Measurements from ENCODE around the gene GDF2. TPM values are rescaled to one million over a fixed set of nuclear protein-coding genes. Genes with fewer than 3 reads are reported as not detected.

Gene GDF2
- not detected for total RNA-seq
- long read RNA-seq = 0 reads

DNA sequence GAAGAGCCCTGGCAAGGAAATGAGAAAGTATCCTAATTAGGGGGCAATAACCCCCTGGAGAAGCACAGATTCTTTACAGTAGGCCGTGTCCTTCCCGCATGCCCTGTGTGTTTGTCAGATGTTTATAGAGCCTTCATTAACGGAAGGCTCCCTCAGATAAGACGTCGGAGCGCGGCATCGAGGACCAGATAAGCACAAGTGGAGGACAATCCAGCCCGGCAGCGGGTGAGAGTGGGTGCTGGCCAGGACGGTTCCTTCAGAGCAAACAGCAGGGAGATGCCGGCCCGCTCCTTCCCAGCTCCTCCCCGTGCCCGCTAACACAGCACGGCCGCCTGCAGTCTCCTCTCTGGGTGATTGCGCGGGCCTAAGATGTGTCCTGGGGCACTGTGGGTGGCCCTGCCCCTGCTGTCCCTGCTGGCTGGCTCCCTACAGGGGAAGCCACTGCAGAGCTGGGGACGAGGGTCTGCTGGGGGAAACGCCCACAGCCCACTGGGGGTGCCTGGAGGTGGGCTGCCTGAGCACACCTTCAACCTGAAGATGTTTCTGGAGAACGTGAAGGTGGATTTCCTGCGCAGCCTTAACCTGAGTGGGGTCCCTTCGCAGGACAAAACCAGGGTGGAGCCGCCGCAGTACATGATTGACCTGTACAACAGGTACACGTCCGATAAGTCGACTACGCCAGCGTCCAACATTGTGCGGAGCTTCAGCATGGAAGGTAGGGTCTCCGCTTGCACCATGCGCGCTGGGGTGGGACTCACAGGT is at the start of gene GDF2:
Gene GDF2 (plus strand): TSS at position 155 of the 762 bp plus-strand sequence. CDS start 215 bp downstream, at position 370.
- H3K27me3 ChIP-seq (ENCODE audit: low read depth) = peaks cover 8% of the 10 kb centered on the region
- no peaks in the 10 kb centered on the region for H3K4me1 ChIP-seq
- no peak within 1 kb of the TSS for H3K27ac ChIP-seq
- no peaks in the 10 kb centered on the region for H3K36me3 ChIP-seq
- TF ChIP-seq, protein P1, sequence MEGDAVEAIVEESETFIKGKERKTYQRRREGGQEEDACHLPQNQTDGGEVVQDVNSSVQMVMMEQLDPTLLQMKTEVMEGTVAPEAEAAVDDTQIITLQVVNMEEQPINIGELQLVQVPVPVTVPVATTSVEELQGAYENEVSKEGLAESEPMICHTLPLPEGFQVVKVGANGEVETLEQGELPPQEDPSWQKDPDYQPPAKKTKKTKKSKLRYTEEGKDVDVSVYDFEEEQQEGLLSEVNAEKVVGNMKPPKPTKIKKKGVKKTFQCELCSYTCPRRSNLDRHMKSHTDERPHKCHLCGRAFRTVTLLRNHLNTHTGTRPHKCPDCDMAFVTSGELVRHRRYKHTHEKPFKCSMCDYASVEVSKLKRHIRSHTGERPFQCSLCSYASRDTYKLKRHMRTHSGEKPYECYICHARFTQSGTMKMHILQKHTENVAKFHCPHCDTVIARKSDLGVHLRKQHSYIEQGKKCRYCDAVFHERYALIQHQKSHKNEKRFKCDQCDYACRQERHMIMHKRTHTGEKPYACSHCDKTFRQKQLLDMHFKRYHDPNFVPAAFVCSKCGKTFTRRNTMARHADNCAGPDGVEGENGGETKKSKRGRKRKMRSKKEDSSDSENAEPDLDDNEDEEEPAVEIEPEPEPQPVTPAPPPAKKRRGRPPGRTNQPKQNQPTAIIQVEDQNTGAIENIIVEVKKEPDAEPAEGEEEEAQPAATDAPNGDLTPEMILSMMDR (IDR thresholded peaks at IDR 0.05) = no peak
- ATAC-seq (peak in 1 of 2 donors; percentile 17), DNase-seq (no peak)
- H3K4me3 ChIP-seq = no peak within 1 kb of the TSS
- no peaks in the 10 kb centered on the region for H3K9me3 ChIP-seq
- intact Hi-C loops (cut with DNase I) = no loop called here

DNA sequence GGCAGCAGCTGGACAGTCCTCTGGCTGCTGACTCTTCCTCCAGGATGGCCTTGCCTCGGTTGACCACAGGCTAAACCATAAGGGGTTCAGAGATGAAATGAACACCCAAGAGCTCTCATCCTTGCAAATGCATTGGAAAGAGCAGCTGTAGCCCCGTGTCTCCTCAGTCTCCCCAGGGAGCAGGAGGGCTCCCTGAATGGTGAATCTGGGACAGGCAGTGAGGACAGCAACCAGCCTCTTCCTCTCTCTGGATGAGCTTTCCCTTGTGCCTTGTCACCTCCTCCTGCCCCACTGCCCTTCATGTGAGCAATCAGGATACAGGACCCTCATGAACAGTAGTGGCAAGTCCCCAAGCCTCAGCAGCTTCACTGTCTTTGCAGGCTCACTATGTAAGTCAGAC is 46.2 kb upstream of the GDF2 start:
- no peaks in the 10 kb centered on the region for H3K36me3 ChIP-seq
- H3K9me3 ChIP-seq = peaks cover 15% of the 10 kb centered on the region
- H3K27ac ChIP-seq = no peak overlapping the region
- TF ChIP-seq, protein P1 (IDR thresholded peaks at IDR 0.05) = no peak
- ATAC-seq = no peak
- no peak overlapping the region for H3K4me3 ChIP-seq
- intact Hi-C loops (cut with DNase I) = no loop called here
- DNase-seq = no peak
- H3K4me1 ChIP-seq = no peaks in the 10 kb centered on the region
- no peaks in the 10 kb centered on the region for H3K27me3 ChIP-seq (ENCODE audit: low read depth)

GRCh38 chr10:47276576-47277351 is 45.5 kb upstream of the GDF2 start:
- H3K36me3 ChIP-seq = no peaks in the 10 kb centered on the region
- TF ChIP-seq, protein P1 (IDR thresholded peaks at IDR 0.05) = no peak
- ATAC-seq = no peak

DNA sequence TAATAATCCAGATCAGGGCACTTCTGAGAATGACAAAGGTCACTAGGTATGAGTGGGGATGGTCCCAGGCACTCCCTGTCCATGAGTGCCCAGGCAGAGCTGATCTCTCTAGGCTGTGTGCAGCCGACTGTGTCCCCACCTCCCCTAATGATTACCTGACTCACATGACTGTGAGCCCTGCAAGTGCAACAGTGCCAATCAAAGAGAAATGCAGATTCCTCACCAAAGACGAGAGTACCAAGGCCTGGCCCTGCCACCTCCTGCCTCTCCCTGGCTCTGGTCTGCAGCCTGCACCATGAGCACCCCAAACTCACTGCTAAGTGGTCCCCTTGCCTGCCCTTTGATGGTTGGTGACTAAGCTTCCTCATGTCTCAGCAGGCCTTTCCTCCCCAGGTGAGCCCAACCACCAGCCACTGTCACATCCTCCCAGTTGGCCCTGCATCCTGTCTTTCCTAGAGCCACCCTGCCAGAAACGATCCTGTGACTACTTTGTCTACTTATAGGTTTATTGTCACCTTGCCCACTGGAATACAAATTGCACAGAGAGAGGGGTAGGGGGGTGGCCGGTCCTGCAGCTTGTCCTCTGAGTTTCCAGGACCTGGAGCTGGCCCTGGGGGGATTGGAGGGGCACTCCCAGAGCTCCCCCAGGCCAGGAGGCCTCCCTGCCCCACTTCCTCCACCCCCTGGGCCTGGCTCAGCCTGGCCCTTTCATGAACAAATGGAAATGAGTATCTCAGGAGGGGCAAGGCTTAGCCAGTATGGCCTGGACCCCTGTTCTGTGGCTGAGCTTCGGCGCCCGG is 44.7 kb upstream of the GDF2 start:
- intact Hi-C loops (cut with DNase I) = no loop called here

More at GRCh38 chr10:47276576-47277351, 45.5 kb upstream of the GDF2 start:
- Histone ChIP-seq H3K4me3 (no peak overlapping the region), H3K4me1 (no peaks in the 10 kb centered on the region), H3K27ac (no peak overlapping the region), H3K9me3 (peaks cover 15% of the 10 kb centered on the region), H3K27me3 (ENCODE audit: low read depth) (no peaks in the 10 kb centered on the region)
- DNase-seq = no peak
- intact Hi-C loops (cut with DNase I) = no loop called here

GRCh38 chr10:47278152-47278473 is 44.1 kb upstream of the GDF2 start:
- TF ChIP-seq, protein P1 (IDR thresholded peaks at IDR 0.05) = no peak
- Histone ChIP-seq H3K27me3 (ENCODE audit: low read depth) (no peaks in the 10 kb centered on the region), H3K9me3 (peaks cover 2% of the 10 kb centered on the region), H3K36me3 (no peaks in the 10 kb centered on the region), H3K27ac (no peak overlapping the region), H3K4me3 (no peak overlapping the region), H3K4me1 (no peaks in the 10 kb centered on the region)
- ATAC-seq (no peak), DNase-seq (no peak)
- intact Hi-C loops (cut with DNase I) = no loop called here

More for the DNA sequence above, 44.7 kb upstream of the GDF2 start:
- Histone ChIP-seq H3K4me3 (no peak overlapping the region), H3K36me3 (no peaks in the 10 kb centered on the region), H3K9me3 (peaks cover 8% of the 10 kb centered on the region), H3K4me1 (no peaks in the 10 kb centered on the region), H3K27me3 (ENCODE audit: low read depth) (no peaks in the 10 kb centered on the region), H3K27ac (no peak overlapping the region)
- no peak for DNase-seq
- ATAC-seq = no peak
- TF ChIP-seq, protein P1 (IDR thresholded peaks at IDR 0.05) = no peak
